ENCODE data around the gene ROR2. TPM values are rescaled to one million over a fixed set of nuclear protein-coding genes. Genes with fewer than 3 reads are reported as not detected.
A peak's percentile ranks its signal among the peaks of the same experiment; 100 is the strongest.

ROR2 gene
- total and polyA plus RNA-seq, 5 donors, result 20.1 to 38.9 (median 35.3) TPM

DNA sequence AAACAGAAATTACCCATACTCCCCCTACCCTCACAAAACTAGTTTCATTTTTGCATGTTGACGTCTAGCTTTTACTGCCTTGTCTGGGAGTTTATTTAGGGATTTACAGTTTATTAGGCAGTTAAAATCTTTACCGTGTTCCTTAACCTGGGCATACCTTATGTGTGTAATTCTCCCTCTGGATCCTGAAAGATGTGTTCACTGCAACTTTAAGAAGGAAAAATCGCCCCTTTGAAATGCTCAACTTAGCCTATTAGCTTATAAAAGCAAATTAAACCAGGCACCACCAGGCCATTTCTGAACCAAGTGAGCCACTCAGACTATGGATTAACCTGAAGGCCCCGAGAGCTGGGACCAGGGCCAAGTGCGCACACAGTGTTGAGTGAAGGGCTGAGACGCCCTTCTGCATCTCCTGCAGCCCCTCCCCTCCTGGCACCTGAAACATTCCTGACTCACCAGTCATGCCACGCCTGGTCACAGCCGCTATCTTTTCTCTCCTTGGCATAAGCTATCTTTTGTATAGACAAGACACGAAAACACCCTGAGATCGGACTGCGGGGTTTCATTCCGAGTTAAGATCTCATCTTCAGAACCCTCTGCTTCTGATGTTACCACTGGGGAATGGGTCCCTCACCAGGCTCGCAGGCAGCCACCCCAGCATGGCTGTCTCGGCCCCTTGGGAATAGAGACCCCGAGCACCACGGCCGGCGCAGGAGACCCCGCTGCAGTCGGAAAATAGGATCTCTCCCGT, 111.9 kb downstream of the ROR2 start:
- DNase-seq (peak; percentile 81 to 91 (median 89)), ATAC-seq (peak; percentile 82 to 83)
- intact Hi-C loops (cut with DNase I), result no loop called here
- H3K27me3 ChIP-seq (ENCODE audit: control insufficient read depth, insufficient read depth), result no peaks in the 10 kb centered on the region
- H3K9me3 ChIP-seq (ENCODE audit: control insufficient read depth, low read length), result no peaks in the 10 kb centered on the region
- 28% methylated on average over 21 of the region's 21 CpGs for WGBS
- H3K4me1 ChIP-seq (ENCODE audit: control insufficient read depth, insufficient read depth, low read length), result no peaks in the 10 kb centered on the region
- H3K4me3 ChIP-seq (ENCODE audit: low read length), result peak overlapping the region; percentile 21
- H3K27ac ChIP-seq (ENCODE audit: low read length), result peak overlapping the region; percentile 46

DNA sequence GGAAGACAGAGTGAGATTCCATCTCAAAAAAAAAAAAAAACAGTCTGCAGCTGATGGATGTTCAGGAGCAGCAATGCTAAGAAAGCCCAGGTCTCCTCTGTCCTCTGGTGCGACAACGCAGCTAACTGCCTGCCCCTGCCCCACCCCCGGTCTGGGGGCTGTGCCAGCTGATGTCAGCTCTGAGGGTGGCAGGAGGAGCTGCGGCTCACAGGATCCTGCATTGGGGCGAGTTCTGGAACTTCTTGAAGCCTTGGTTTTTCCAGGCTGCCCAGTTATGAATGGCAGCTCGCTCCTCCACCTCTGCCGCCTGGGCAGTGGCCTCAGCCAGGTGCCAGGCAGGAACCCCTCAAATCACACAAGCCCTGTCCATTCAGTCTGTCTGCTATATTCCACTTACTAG, 113.5 kb downstream of the ROR2 start:
- peak; percentile 58 to 60 for ATAC-seq
- Histone ChIP-seq H3K4me3 (ENCODE audit: low read length) (no peak overlapping the region), H3K4me1 (ENCODE audit: control insufficient read depth, insufficient read depth, low read length) (no peaks in the 10 kb centered on the region), H3K27ac (ENCODE audit: low read length) (no peak overlapping the region), H3K27me3 (ENCODE audit: control insufficient read depth, insufficient read depth) (no peaks in the 10 kb centered on the region), H3K9me3 (ENCODE audit: control insufficient read depth, low read length) (no peaks in the 10 kb centered on the region)
- WGBS, result 53% methylated on average over 7 of the region's 7 CpGs
- intact Hi-C loops (cut with DNase I), result no loop called here
- DNase-seq, result peak; percentile 53 to 84 (median 82)

- H3K27me3 ChIP-seq (ENCODE audit: control insufficient read depth, insufficient read depth), result no peaks in the 10 kb centered on the region
- WGBS, result 90% methylated on average over 7 of the region's 7 CpGs
- no peak overlapping the region for H3K27ac ChIP-seq (ENCODE audit: low read length)
- H3K9me3 ChIP-seq (ENCODE audit: control insufficient read depth, low read length), result no peaks in the 10 kb centered on the region
- intact Hi-C loops (cut with DNase I), result no loop called here
- DNase-seq (no peak), ATAC-seq (no peak)
- H3K4me1 ChIP-seq (ENCODE audit: control insufficient read depth, insufficient read depth, low read length), result no peaks in the 10 kb centered on the region
- no peak overlapping the region for H3K4me3 ChIP-seq (ENCODE audit: low read length)
Measured at GRCh38 chr9:91835632-91836031, 114.4 kb downstream of the ROR2 start.

GRCh38 chr9:91835216-91835615, 114.8 kb downstream of the ROR2 start:
- no peak for DNase-seq
- ATAC-seq, result no peak
- Histone ChIP-seq H3K9me3 (ENCODE audit: control insufficient read depth, low read length) (no peaks in the 10 kb centered on the region), H3K4me3 (ENCODE audit: low read length) (no peak overlapping the region), H3K27ac (ENCODE audit: low read length) (no peak overlapping the region), H3K27me3 (ENCODE audit: control insufficient read depth, insufficient read depth) (no peaks in the 10 kb centered on the region), H3K4me1 (ENCODE audit: control insufficient read depth, insufficient read depth, low read length) (no peaks in the 10 kb centered on the region)
- intact Hi-C loops (cut with DNase I), result no loop called here
- 63% methylated on average over 5 of the region's 5 CpGs for WGBS

DNA sequence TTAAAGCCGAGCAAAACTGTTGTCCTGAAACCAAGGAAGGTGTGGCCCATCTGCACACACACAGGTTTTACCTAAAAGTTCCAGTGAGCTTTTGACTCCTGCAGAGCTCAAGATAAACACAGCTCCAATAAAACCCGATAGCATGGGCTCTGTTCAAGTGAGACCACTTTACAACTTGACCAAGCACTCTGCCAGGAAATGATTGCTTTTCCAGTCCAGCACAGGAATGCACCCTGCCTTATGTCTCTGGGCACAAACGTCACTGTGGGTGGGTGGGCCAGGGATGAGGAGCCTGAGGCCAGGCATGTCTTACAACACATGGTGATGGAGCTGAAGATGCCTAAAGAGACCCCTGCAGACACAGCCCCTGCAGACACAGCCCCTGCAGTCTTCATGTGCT, 115.3 kb downstream of the ROR2 start:
- no peaks in the 10 kb centered on the region for H3K9me3 ChIP-seq (ENCODE audit: control insufficient read depth, low read length)
- no peaks in the 10 kb centered on the region for H3K27me3 ChIP-seq (ENCODE audit: control insufficient read depth, insufficient read depth)
- H3K27ac ChIP-seq (ENCODE audit: low read length), result no peak overlapping the region
- intact Hi-C loops (cut with DNase I), result no loop called here
- no peak overlapping the region for H3K4me3 ChIP-seq (ENCODE audit: low read length)
- no peaks in the 10 kb centered on the region for H3K4me1 ChIP-seq (ENCODE audit: control insufficient read depth, insufficient read depth, low read length)
- WGBS, result 49% methylated on average over 3 of the region's 3 CpGs
- no peak for ATAC-seq
- DNase-seq, result no peak

- DNase-seq, result no peak
Measured at GRCh38 chr9:91833878-91834255, 116.2 kb downstream of the ROR2 start.

GRCh38 chr9:91833096-91833877, 116.7 kb downstream of the ROR2 start:
- no peak for DNase-seq
- Histone ChIP-seq H3K4me3 (ENCODE audit: low read length) (no peak overlapping the region), H3K27me3 (ENCODE audit: control insufficient read depth, insufficient read depth) (no peaks in the 10 kb centered on the region), H3K27ac (ENCODE audit: low read length) (no peak overlapping the region), H3K9me3 (ENCODE audit: control insufficient read depth, low read length) (no peaks in the 10 kb centered on the region), H3K4me1 (ENCODE audit: control insufficient read depth, insufficient read depth, low read length) (no peaks in the 10 kb centered on the region)
- whole genome bisulfite sequencing, result 90% methylated on average over 25 of the region's 25 CpGs
- no peak for ATAC-seq
- intact Hi-C loops (cut with DNase I), result no loop called here

More at GRCh38 chr9:91833878-91834255, 116.2 kb downstream of the ROR2 start:
- Histone ChIP-seq H3K27me3 (ENCODE audit: control insufficient read depth, insufficient read depth) (no peaks in the 10 kb centered on the region), H3K4me3 (ENCODE audit: low read length) (no peak overlapping the region), H3K9me3 (ENCODE audit: control insufficient read depth, low read length) (no peaks in the 10 kb centered on the region), H3K4me1 (ENCODE audit: control insufficient read depth, insufficient read depth, low read length) (no peaks in the 10 kb centered on the region), H3K27ac (ENCODE audit: low read length) (no peak overlapping the region)
- intact Hi-C loops (cut with DNase I), result no loop called here
- no peak for ATAC-seq
- WGBS, result 62% methylated on average over 7 of the region's 7 CpGs

GRCh38 chr9:91832322-91832721, 117.7 kb downstream of the ROR2 start:
- H3K4me1 ChIP-seq (ENCODE audit: control insufficient read depth, insufficient read depth, low read length), result no peaks in the 10 kb centered on the region
- 91% methylated on average over 7 of the region's 7 CpGs for WGBS
- ATAC-seq, result no peak
- no peaks in the 10 kb centered on the region for H3K9me3 ChIP-seq (ENCODE audit: control insufficient read depth, low read length)
- DNase-seq, result no peak
- intact Hi-C loops (cut with DNase I), result no loop called here
- no peak overlapping the region for H3K27ac ChIP-seq (ENCODE audit: low read length)
- H3K4me3 ChIP-seq (ENCODE audit: low read length), result no peak overlapping the region
- no peaks in the 10 kb centered on the region for H3K27me3 ChIP-seq (ENCODE audit: control insufficient read depth, insufficient read depth)

- no peak overlapping the region for H3K27ac ChIP-seq (ENCODE audit: low read length)
- no peaks in the 10 kb centered on the region for H3K9me3 ChIP-seq (ENCODE audit: control insufficient read depth, low read length)
- intact Hi-C loops (cut with DNase I), result no loop called here
- no peak for DNase-seq
- no peaks in the 10 kb centered on the region for H3K27me3 ChIP-seq (ENCODE audit: control insufficient read depth, insufficient read depth)
- ATAC-seq, result no peak
- no peaks in the 10 kb centered on the region for H3K4me1 ChIP-seq (ENCODE audit: control insufficient read depth, insufficient read depth, low read length)
- H3K4me3 ChIP-seq (ENCODE audit: low read length), result no peak overlapping the region
- WGBS, result 90% methylated on average over 8 of the region's 8 CpGs
Measured at GRCh38 chr9:91825866-91826265, 124.2 kb downstream of the ROR2 start.

DNA sequence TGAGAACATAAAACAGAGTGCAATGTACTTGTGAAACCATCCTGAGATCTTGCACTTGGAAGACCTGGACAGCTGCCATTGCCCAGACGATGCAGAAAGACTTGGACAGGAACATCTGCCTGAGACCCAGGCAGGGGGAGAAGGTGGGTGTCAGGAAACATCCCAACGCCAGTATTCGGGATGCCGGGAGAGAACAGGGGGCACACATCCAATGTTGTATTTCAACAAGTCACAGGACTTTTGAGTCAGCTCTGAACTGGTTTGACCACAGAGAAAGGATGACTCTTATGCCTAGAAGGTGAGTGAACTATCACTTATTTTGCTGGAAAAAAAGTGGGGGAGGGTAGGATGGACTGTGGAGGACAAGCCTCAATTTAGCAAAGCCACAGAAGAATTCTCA, 124.6 kb downstream of the ROR2 start:
- no peaks in the 10 kb centered on the region for H3K4me1 ChIP-seq (ENCODE audit: control insufficient read depth, insufficient read depth, low read length)
- H3K27ac ChIP-seq (ENCODE audit: low read length), result no peak overlapping the region
- no peak for DNase-seq
- no peaks in the 10 kb centered on the region for H3K27me3 ChIP-seq (ENCODE audit: control insufficient read depth, insufficient read depth)
- no peak for ATAC-seq
- WGBS, result 48% methylated on average over 4 of the region's 4 CpGs
- no peak overlapping the region for H3K4me3 ChIP-seq (ENCODE audit: low read length)
- H3K9me3 ChIP-seq (ENCODE audit: control insufficient read depth, low read length), result no peaks in the 10 kb centered on the region
- intact Hi-C loops (cut with DNase I), result no loop called here

DNA sequence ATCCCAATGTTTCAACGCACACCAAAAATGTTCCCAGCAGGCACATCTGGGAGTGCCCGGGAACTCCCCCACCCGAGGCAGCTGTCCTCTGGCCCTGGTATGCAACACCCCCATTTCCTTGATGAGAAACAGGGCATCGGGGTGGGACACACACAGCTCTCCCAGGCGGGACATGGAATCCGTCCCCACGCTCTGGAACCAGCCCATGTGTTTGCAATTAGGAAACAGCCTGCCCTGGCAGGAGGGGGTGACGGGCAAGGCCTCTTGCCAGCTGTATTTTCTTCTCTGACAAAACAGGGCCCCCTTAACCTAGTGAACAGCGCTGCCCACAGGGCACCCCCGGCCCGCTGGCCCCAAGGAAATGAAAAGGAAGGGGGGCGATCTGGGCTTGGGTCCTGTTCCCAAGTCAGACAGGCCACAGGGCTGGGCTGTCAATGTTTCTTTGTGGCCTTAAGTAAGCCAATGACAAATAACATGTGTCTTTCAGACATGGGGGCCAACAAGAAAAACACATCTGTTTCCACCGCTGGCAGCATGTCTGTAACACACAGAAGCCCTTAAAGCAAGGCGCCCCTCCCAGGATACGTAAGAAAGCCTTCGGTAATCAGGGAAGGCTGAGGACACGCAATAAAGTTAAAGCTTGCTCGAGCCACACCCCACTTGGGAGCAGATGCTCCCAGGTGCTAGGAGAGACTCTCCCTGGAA, 125.3 kb downstream of the ROR2 start:
- intact Hi-C loops (cut with DNase I), result no loop called here
- DNase-seq, result peak in 2 of 3 donors; percentile 49 to 72
- peak overlapping the region; percentile 2 for H3K4me3 ChIP-seq (ENCODE audit: low read length)

More for the DNA sequence above, 125.3 kb downstream of the ROR2 start:
- H3K9me3 ChIP-seq (ENCODE audit: control insufficient read depth, low read length), result no peaks in the 10 kb centered on the region
- H3K27ac ChIP-seq (ENCODE audit: low read length), result no peak overlapping the region
- no peaks in the 10 kb centered on the region for H3K4me1 ChIP-seq (ENCODE audit: control insufficient read depth, insufficient read depth, low read length)
- ATAC-seq, result peak; percentile 56 to 57
- no peaks in the 10 kb centered on the region for H3K27me3 ChIP-seq (ENCODE audit: control insufficient read depth, insufficient read depth)
- WGBS, result 48% methylated on average over 18 of the region's 18 CpGs
